Stimulated activated CD4-positive, alpha-beta T cell treated with anti-CD3 and anti-CD28 coated beads, Interleukin-15, amount 100 ng/mL, for 1 hour (primary cell): Measurements from ENCODE around the gene HOXA5.

Source experiments
- DNase-seq, 2 donors: peaks; one replicate each; pipeline ENCODE4 v3.0.0-alpha.2; 2020; ENCODE audit warnings: low read depth in 1 of 2, low spot score in 1 of 2

The HOXA5 gene

DNA sequence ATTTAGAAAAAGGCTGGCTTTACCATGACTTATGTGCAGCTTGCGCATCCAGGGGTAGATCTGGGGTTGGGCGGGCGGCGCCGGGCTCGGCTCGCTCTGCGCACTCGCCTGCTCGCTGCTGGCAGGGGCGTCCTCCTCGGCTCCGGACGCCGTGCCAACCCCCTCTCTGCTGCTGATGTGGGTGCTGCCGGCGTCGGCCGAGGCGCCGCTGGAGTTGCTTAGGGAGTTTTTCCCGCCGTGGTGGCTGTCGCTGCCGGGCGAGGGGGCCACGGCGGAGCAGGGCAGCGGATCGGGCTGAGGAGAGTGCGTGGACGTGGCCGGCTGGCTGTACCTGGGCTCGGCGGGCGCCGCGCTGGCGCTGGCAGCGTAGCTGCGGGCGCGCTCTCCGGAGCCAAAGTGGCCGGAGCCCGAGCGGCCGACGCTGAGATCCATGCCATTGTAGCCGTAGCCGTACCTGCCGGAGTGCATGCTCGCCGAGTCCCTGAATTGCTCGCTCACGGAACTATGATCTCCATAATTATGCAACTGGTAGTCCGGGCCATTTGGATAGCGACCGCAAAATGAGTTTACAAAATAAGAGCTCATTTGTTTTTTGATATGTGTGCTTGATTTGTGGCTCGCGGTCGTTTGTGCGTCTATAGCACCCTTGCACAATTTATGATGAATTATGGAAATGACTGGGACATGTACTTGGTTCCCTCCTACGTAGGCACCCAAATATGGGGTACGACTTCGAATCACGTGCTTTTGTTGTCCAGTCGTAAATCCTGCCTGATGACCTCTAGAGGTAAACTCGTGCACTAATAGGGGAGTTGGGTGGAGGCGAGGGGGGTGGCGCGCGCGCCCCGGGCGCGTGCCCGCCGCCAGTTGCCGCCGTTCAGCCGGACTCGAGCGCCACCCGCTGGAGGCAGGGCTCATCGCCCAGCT is at the start of gene HOXA5:
Gene HOXA5 (minus strand): TSS at position 659 of the 927 bp plus-strand sequence. CDS start 74 bp downstream, at position 585.
- DNase-seq: no peak

DNA sequence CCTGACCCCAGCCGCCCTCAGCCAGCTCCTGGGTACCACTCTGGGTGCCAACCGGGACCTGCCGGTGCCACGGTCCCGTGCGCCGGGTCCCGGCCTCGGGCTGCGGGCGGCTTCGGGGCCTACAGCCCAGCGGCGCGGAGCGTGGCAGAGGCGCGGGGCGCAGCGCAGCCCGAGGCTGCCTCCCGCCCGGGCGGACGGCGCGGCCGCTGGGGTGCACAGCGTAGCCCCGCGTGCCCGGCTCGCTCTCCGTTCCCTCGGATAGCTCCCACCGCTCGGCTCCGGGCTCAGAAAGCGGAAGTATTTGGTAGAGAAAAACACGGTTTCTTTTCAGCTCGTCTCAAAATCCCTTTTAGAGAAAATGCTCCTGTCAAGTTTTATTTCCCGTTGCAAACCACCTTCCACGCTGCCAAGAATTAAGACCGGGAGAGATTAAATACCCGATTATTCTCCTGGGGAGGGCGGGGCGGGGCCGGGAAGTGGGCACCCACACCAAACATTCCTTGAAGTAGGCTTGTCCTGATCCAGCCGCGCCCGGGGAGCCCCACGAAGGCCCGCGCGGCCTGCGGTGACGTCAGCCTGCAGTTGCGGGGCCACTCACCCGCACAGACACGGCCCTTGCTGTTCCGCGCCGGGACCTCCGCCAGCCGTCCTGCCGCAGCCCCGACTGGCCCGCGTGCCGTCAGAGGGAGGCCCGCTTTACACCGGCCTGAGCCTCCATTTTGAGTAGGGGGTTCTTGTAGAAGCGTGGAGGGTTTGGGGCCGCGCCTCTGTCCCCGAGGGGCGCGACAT is 49.3 kb upstream of the HOXA5 start:
- DNase-seq: no peak

DNA sequence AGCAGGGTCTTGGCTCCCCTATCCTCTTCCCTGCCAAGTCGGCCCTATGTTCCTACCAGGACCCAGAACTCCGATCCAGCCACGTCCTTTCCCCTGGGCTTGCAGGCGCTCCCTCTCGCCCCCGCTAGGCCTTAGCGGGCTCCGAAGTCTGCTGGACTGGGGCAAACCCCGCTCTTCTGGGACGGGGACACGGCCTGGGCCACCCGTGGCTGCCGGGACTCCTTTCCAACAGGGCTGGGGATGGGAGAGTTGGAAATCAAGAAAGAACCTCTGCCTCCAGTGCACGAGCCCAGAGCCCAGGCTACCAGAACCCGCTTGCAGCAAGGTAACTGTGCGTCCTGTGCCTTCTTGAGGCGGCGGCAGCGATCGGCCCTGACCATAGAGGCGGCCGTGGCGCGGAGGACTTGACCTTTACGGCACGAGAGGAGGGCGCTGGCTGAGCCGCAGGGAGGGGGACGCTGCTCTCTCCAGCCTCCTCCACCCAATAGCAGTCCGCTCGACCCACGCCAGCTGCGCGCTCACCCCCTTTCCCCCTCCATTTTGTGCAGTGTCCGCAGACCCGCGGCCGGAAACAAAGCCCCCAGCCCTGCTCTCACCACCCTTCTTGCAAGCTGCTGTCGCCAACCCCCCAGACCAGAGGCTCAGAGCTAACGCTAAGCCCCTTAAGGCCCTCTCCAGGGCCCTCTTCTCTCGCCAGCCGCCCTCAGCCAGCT is 48.5 kb upstream of the HOXA5 start:
- DNase-seq: no peak

DNA sequence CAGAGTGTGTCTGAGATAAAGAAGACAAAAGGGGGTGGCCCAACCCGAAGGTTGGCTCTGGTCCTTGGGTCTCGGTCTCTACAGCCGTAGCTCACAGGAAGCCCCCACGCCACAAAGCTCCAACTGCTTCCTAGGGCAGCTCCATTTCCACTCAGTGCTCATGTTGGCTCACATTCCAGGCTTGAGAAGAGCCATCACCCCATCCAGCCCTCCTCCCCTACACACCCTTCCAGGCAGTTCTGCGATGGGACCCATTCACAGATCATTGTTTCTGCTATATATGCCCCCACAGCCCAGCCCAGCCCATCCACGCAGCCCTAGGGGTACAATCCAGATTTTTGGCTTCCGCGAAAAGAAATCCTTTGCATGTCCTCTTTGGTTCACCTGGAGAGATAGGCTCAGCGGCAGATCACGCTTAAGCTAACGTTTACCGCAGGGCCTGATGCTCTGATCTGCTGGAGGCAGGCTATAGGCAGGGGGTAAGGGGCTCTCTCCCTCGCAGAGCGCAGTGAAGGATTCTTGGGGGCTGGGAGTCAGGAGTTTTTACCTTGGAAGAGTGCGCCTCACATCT is 47.8 kb upstream of the HOXA5 start:
- DNase-seq: no peak

DNA sequence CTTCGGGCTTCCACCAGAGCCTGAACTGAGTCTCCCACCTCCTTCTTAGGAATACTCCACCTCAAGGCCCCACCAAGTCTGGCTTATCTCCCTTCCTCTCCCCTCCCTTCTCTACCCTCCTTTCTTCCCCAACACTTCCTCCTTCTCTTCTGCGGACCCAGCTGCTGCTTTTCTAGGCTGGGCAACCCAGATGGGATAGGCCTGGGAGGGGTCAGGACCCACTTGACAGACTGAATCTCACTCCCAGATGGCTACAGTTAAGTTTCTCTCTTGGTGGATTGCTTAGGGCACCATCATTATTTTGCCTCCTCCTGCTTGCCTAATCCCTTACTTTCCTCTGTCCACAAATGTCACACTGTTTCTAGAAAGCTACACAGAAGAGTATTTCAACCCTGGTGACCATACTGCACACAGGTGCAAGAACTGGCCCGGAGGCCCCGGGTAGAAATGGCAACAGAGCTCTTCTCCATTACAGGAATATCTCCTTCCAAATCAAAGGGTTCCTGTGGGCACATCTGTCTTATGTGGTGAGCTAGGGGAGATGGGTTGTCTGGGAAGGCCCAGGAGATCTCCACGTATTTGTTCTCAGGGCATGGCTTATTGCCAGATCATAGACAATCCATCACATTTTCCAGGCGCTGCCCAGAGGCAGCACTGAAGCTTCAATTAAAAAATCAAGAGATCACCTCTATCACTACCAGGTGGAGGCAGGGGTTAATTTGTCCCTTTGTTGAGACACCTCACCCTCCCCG is 46.7 kb upstream of the HOXA5 start:
- no peak for DNase-seq

DNA sequence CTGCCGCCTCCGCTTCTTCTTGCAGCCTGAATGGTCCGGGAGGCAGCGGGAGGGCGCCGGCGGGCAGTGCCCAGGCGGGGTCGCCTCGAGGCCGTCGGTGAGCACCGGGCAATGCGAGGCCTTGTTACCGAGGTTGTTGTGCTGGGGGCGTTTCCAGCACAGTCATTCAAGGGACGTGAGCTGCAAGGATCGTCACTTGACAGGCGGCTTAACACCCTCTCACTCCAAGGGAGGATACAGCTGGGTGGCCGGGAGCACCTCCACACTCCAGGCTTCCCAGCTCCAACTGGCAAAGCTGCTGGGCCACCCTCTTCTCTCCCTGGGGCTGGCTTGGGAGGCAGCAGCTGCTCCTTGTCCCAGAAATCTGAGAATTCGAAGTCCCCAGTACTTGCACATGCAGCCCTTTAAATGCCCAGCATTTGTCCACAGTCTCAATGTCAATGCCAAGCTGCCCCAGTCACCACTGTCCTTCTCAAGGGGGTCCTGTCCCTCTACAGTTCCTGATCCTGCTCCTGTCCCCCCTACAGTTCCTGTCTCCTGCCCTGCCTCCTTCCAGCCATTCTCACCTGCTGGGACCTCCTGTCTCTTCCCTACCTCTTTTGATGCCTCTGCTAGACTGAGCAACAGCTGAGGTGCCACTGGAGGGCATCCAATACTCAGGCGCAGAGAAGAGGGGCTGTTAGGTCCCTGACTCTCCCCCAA is 46.0 kb upstream of the HOXA5 start:
- DNase-seq: no peak

DNA sequence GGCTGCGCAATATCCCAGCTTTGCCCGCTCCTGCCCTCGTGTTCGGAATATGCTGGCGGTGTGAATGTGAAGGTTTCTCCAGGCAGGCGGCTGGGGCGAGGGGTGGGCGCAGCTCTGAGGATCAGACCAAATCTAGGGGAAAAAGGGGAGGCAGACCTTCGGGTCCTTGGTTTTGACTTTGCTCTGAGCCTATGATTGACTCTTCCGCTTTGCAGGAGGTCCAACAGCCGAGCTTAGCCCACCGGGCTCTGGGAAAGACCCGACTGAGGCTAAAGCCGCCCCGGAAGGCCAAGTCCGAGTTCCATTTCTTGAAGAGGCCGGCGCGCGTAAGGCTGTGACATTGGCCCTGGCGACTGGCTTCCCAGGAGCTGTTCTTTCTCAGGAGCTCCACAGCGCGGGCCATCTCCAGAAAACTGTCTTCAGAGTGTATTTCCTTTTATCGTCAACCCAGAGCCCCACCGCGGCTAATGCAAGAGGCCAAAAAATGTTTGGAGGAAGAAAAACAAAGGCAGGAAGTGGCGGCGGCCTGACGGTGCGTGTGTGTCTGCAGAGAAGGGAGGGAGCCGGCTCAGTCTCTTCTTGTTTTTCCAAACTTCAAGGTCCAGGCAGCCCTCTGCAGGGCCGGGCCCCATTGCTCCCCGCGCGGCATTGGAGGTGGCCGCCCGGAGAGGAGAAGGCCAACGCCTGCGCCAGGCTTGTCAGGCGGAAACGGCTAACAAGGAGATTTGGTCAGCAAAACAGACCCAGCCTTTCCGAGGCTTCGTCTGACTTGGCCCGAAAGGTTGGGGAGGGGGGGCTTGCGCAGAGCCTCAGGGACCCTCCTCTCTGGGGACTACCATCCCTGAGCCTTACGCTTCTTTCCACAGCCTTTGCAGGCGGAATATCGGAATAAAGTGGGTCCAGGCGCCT is 45.2 kb upstream of the HOXA5 start:
- DNase-seq: no peak

DNA sequence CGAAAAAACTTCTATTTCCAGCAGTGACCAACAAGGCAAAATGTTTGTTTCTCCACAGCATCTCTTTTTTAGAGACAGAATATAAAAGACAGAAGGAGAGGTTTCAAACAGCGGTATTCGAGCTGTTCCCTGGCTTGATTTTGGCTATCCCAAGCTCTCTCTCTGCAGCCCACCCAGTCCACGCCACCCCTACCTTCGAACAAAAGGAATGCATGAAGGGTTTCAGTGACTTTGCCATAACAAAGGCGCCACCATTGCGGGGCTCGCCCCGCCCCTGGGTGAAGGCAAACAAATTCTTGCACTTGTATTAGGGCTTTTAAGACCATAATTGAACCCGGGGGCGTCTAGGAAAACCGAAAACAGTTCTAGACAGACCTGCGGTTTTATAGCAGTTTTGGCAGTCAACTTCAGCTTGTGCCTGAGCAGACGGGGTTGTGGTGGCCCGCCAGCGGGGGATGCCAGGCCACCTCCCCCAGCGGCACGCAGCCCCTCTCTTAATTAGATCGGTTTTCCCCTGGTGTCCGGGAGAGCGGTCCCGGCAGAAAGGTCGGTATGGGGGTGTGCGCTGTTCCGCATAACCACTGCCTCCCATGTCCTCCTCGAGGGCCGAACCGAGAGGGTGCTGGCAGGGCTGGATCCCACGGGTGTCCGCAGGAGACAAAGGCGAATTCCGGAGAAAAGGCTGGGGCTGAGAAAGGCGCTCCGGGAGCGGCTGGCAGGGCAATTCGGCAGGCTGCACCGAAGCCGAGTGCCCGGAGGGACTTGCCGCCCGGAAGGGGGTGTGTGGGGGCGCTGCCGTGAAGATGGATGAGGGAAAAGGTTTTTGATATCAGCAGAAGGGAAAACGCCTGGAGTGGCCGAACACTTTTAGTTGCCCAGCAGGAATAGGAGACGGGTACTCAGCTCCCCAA is 44.2 kb upstream of the HOXA5 start:
- no peak for DNase-seq

DNA sequence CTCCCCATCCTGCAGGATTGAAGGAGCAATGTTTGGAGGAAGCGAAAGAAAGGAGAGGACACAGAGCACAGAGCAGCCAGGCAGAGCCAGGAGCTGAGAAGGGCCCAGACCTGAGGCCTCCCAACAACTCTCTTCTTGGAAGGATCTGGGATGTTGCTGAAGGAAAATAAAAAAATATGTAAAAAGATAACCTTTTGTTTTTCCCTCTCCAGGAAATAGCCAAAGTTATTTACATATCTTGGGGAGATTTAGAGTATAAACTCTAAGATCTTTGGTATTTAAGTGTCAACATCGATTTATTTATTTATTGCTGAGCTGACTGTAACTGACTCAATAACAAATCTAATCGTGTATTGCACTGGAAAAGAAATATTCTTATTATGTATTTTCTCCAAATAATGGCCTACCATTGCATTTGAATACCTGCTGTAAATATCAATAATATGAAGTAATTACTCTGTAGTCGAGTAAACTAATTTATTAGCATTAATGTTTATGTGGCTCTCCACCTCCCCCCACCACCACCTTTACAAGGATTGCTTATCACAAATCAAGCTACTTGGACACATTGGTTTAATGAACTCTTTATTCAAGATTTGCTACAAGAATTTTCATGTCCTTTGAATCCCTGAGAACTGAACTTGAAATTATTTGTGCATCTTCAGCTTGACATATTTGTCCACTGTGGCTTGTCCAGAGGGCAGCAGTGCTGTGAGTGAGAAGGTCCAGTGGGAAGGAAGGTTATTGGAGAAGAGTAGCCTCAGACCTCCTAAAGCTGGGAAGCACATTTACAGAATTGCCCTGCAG is 43.4 kb upstream of the HOXA5 start:
- DNase-seq: no peak

DNA sequence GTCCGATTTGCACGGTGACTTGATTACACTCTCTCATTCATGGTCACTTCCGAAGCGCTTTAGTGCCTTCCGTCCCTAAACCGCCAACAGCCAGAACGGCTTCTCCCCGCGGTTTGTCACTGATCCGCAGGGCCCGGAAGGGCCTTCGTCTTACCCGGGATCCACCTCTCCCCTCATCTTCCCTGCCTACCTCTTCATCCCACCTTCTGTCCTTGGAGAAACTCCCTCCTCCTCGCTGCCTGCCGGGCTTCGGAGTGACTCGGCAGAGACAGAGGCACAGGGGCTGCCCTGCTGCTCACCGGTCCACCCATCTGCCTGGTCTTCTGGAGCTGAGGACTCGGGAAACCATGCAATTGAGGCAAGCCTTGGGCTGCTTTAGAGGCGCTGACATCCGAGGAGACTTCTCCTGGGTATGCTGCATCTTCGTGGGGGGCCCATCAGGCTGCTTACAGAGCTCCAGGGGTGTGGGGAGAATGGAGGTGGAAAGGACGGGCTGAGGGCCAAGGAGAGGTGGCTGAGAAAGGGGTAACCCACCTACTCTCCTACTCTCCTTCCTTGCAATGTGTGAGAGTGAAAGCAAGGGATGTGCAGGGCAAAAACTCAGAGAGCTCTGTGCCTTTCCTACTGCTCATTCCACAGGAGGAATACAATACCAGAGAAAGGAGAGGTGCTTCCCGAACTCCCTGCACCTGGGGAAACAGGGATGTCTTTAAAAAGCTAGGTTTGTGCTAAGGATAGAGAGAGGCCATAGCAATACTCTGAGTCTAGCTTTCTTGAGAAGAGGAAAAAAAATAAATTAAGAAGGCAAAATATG is 42.6 kb upstream of the HOXA5 start:
- peak in 1 of 2 donors; percentile 0 for DNase-seq

DNA sequence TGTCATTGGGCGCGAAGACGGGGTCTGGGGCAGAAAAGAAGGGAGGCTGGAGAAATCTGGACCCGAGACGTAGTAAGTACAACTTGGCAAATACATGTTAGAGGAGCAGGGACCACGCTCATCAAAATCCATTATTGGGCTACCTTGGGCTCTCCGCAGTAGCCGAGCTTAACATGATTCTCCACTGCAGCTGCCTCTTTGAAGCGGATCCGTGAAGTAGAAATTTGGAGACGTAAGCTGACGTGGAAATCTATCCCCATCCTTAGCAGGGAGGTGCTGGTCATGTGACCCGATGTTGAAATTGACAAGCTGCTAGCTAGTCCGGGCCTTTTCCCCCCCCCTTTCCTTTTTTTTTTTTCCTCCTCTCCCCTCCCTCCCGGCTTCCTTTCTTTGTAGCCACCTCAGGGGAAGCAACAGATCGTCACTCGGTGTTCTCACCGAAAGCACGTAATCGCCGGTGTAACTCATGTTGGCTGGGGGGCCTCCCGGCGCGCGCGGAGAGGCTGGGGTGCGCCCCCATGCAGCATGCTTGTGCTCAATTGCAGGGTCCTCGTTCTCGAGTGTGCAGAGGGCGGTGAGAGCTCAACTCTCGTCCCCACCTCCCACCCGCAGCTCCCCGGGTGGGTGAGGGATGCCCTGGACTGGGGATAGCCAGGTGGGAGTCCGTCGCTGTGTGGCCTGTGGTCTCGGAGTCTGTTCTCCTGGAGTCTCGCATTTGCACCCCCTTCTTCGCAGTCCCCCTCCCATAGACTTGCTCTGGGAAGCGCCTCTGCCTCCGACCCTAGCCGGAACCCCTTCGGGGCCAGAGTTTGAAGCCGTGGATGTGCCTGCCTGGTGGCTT is 41.8 kb upstream of the HOXA5 start, which contains the start of gene HOXA11:
Gene HOXA11 (minus strand): TSS at position 220 of the 841 bp plus-strand sequence. CDS start 88 bp downstream, at position 132.
- DNase-seq: peak in 1 of 2 donors; percentile 1

DNA sequence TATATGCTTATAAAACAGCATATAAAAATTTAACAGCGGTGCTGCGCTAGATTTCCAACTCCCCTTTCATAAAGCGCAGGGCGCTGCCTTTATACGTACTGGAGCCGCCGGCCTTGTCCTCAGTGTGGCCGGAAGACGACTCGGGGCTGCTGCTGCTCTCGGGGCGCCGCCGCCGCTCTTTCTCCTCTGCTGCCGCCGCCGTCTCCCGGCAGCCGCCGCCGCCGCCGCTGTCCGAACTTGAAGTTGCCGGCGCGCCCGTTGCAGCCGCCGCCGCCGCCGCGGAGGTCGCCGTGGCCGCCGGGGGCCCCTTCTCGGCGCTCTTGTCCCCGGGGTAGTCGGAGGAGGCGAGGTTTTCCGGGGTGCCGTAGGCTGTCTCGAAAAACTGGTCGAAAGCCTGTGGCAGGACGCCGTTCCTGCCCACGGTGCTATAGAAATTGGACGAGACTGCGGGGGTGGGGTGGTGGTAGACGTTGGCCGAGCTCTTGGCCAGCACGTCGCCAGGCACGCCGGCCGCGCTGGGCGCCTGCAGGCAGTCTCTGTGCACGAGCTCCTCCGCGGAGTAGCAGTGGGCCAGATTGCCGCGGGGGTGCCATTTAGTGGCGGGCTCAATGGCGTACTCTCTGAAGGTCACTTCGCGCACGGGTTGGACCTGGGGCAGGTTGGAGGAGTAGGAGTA is 41.0 kb upstream of the HOXA5 start:
- DNase-seq: peak in 1 of 2 donors; percentile 3

DNA sequence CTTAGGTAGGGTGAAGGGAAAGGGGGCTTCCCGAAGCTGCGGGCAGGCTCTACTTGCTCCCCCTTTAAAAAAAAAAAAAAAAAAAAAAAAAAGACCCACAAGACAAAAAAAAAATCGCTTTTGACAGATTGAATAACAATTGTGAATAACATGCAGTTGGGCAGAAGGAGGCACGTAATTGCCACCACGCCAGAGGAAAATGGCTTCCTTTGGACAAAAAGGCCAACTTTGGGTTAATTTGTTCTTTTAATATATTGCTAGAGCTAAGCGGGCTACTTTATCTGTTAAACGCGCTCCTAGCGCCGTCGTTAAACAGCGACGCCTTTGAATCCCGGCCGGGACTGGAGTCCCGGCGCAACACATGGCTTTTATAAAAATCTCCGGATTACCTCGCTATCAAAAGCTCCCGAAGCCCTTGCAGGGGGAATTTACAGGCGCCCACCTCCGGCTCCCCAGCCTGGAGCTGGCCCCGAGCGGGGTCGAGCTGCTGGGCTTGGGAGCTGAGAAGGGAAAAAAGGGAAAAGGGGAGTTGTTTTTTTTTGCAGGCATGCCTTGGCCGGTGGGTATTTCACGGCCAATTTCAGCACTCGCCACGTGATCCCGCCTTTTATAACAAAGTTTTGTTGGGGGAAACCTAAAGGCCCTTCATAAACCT is 40.3 kb upstream of the HOXA5 start:
- DNase-seq: peak in 1 of 2 donors; percentile 0
